ENCODE data around the gene RTRAF. TPM values are rescaled to one million over a fixed set of nuclear protein-coding genes. Genes with fewer than 3 reads are reported as not detected.

Gene RTRAF
- total and polyA plus RNA-seq, 9 donors: 152 to 290 (median 237) TPM

GRCh38 chr14:52003324-52003723, 14.0 kb downstream of the RTRAF start:
- no peak overlapping the region for H3K27ac ChIP-seq (ENCODE audit: low read length)
- no peaks in the 10 kb centered on the region for H3K4me1 ChIP-seq (ENCODE audit: control insufficient read depth, insufficient read depth, low read length)

GRCh38 chr14:52005625-52006024, 16.3 kb downstream of the RTRAF start:
- Histone ChIP-seq H3K9me3 (replicated peaks; ENCODE audit: control insufficient read depth, low read depth, low read length) (no peaks in the 10 kb centered on the region), H3K4me1 (ENCODE audit: control insufficient read depth, insufficient read depth, low read length) (no peaks in the 10 kb centered on the region), H3K4me3 (ENCODE audit: low read length) (no peak overlapping the region), H3K36me3 (ENCODE audit: control insufficient read depth, insufficient read depth, low read length) (peaks cover 72% of the 10 kb centered on the region), H3K27ac (ENCODE audit: low read length) (no peak overlapping the region), H3K27me3 (ENCODE audit: control insufficient read depth, insufficient read depth, low read length) (no peaks in the 10 kb centered on the region)
- no peak for DNase-seq
- no CpG with 5 or more reads among the region's 2 CpGs for WGBS (ENCODE audit: insufficient coverage)

More at GRCh38 chr14:52003324-52003723, 14.0 kb downstream of the RTRAF start:
- H3K27me3 ChIP-seq (ENCODE audit: control insufficient read depth, insufficient read depth, low read length): no peaks in the 10 kb centered on the region
- DNase-seq: no peak
- peaks cover 52% of the 10 kb centered on the region for H3K36me3 ChIP-seq (ENCODE audit: control insufficient read depth, insufficient read depth, low read length)
- H3K9me3 ChIP-seq (replicated peaks; ENCODE audit: control insufficient read depth, low read depth, low read length): no peaks in the 10 kb centered on the region
- no peak overlapping the region for H3K4me3 ChIP-seq (ENCODE audit: low read length)
- 80% methylated on average over 1 of the region's 3 CpGs for WGBS (ENCODE audit: insufficient coverage)

- no peak overlapping the region for H3K27ac ChIP-seq (ENCODE audit: low read length)
Observed at GRCh38 chr14:52006361-52006760, 17.0 kb downstream of the RTRAF start.

GRCh38 chr14:52007211-52007610, 17.9 kb downstream of the RTRAF start:
- WGBS (ENCODE audit: insufficient coverage): no CpG with 5 or more reads among the region's 1 CpG
- Histone ChIP-seq H3K9me3 (replicated peaks; ENCODE audit: control insufficient read depth, low read depth, low read length) (no peaks in the 10 kb centered on the region), H3K4me3 (ENCODE audit: low read length) (no peak overlapping the region), H3K27ac (ENCODE audit: low read length) (no peak overlapping the region), H3K4me1 (ENCODE audit: control insufficient read depth, insufficient read depth, low read length) (peaks cover 7% of the 10 kb centered on the region), H3K36me3 (ENCODE audit: control insufficient read depth, insufficient read depth, low read length) (peaks cover 74% of the 10 kb centered on the region), H3K27me3 (ENCODE audit: control insufficient read depth, insufficient read depth, low read length) (no peaks in the 10 kb centered on the region)
- DNase-seq: no peak

More at GRCh38 chr14:52006361-52006760, 17.0 kb downstream of the RTRAF start:
- no peak for DNase-seq
- Histone ChIP-seq H3K27me3 (ENCODE audit: control insufficient read depth, insufficient read depth, low read length) (no peaks in the 10 kb centered on the region), H3K9me3 (replicated peaks; ENCODE audit: control insufficient read depth, low read depth, low read length) (no peaks in the 10 kb centered on the region), H3K36me3 (ENCODE audit: control insufficient read depth, insufficient read depth, low read length) (peaks cover 77% of the 10 kb centered on the region), H3K4me1 (ENCODE audit: control insufficient read depth, insufficient read depth, low read length) (peaks cover 3% of the 10 kb centered on the region), H3K4me3 (ENCODE audit: low read length) (no peak overlapping the region)
- WGBS (ENCODE audit: insufficient coverage): 92% methylated on average over 2 of the region's 3 CpGs

GRCh38 chr14:52007637-52008036, 18.3 kb downstream of the RTRAF start:
- no peaks in the 10 kb centered on the region for H3K9me3 ChIP-seq (replicated peaks; ENCODE audit: control insufficient read depth, low read depth, low read length)
- WGBS (ENCODE audit: insufficient coverage): no CpG with 5 or more reads among the region's 1 CpG
- H3K27ac ChIP-seq (ENCODE audit: low read length): no peak overlapping the region
- DNase-seq: no peak
- H3K36me3 ChIP-seq (ENCODE audit: control insufficient read depth, insufficient read depth, low read length): peaks cover 70% of the 10 kb centered on the region
- peaks cover 10% of the 10 kb centered on the region for H3K4me1 ChIP-seq (ENCODE audit: control insufficient read depth, insufficient read depth, low read length)
- no peaks in the 10 kb centered on the region for H3K27me3 ChIP-seq (ENCODE audit: control insufficient read depth, insufficient read depth, low read length)
- no peak overlapping the region for H3K4me3 ChIP-seq (ENCODE audit: low read length)

GRCh38 chr14:52008136-52008535, 18.8 kb downstream of the RTRAF start:
- H3K4me3 ChIP-seq (ENCODE audit: low read length): no peak overlapping the region
- no peak overlapping the region for H3K27ac ChIP-seq (ENCODE audit: low read length)
- WGBS (ENCODE audit: insufficient coverage): 95% methylated on average over 4 of the region's 4 CpGs
- DNase-seq: no peak
- H3K9me3 ChIP-seq (replicated peaks; ENCODE audit: control insufficient read depth, low read depth, low read length): no peaks in the 10 kb centered on the region
- no peaks in the 10 kb centered on the region for H3K27me3 ChIP-seq (ENCODE audit: control insufficient read depth, insufficient read depth, low read length)
- peaks cover 12% of the 10 kb centered on the region for H3K4me1 ChIP-seq (ENCODE audit: control insufficient read depth, insufficient read depth, low read length)
- peaks cover 67% of the 10 kb centered on the region for H3K36me3 ChIP-seq (ENCODE audit: control insufficient read depth, insufficient read depth, low read length)

GRCh38 chr14:52010173-52010693, 20.9 kb downstream of the RTRAF start:
- 75% methylated on average over 2 of the region's 3 CpGs for WGBS (ENCODE audit: insufficient coverage)
- Histone ChIP-seq H3K9me3 (replicated peaks; ENCODE audit: control insufficient read depth, low read depth, low read length) (no peaks in the 10 kb centered on the region), H3K4me1 (ENCODE audit: control insufficient read depth, insufficient read depth, low read length) (peaks cover 21% of the 10 kb centered on the region), H3K27me3 (ENCODE audit: control insufficient read depth, insufficient read depth, low read length) (no peaks in the 10 kb centered on the region), H3K4me3 (ENCODE audit: low read length) (no peak overlapping the region), H3K27ac (ENCODE audit: low read length) (no peak overlapping the region), H3K36me3 (ENCODE audit: control insufficient read depth, insufficient read depth, low read length) (peaks cover 62% of the 10 kb centered on the region)
- DNase-seq: no peak

GRCh38 chr14:52011523-52011922, 22.2 kb downstream of the RTRAF start:
- H3K4me3 ChIP-seq (ENCODE audit: low read length): no peak overlapping the region
- peak; percentile 51 for DNase-seq
- peaks cover 23% of the 10 kb centered on the region for H3K4me1 ChIP-seq (ENCODE audit: control insufficient read depth, insufficient read depth, low read length)
- H3K27me3 ChIP-seq (ENCODE audit: control insufficient read depth, insufficient read depth, low read length): no peaks in the 10 kb centered on the region
- 83% methylated on average over 1 of the region's 9 CpGs for WGBS (ENCODE audit: insufficient coverage)
- H3K36me3 ChIP-seq (ENCODE audit: control insufficient read depth, insufficient read depth, low read length): peaks cover 52% of the 10 kb centered on the region
- no peak overlapping the region for H3K27ac ChIP-seq (ENCODE audit: low read length)
- H3K9me3 ChIP-seq (replicated peaks; ENCODE audit: control insufficient read depth, low read depth, low read length): no peaks in the 10 kb centered on the region

GRCh38 chr14:52012635-52013034, 23.3 kb downstream of the RTRAF start:
- Histone ChIP-seq H3K4me1 (ENCODE audit: control insufficient read depth, insufficient read depth, low read length) (peaks cover 23% of the 10 kb centered on the region), H3K4me3 (ENCODE audit: low read length) (no peak overlapping the region), H3K36me3 (ENCODE audit: control insufficient read depth, insufficient read depth, low read length) (peaks cover 48% of the 10 kb centered on the region), H3K27ac (ENCODE audit: low read length) (peak overlapping the region; percentile 45), H3K9me3 (replicated peaks; ENCODE audit: control insufficient read depth, low read depth, low read length) (no peaks in the 10 kb centered on the region), H3K27me3 (ENCODE audit: control insufficient read depth, insufficient read depth, low read length) (no peaks in the 10 kb centered on the region)
- no CpG with 5 or more reads among the region's 4 CpGs for WGBS (ENCODE audit: insufficient coverage)
- peak; percentile 66 for DNase-seq

- peaks cover 23% of the 10 kb centered on the region for H3K4me1 ChIP-seq (ENCODE audit: control insufficient read depth, insufficient read depth, low read length)
- no peaks in the 10 kb centered on the region for H3K27me3 ChIP-seq (ENCODE audit: control insufficient read depth, insufficient read depth, low read length)
- WGBS (ENCODE audit: insufficient coverage): 57% methylated on average over 6 of the region's 11 CpGs
- DNase-seq: no peak
- H3K9me3 ChIP-seq (replicated peaks; ENCODE audit: control insufficient read depth, low read depth, low read length): no peaks in the 10 kb centered on the region
- H3K36me3 ChIP-seq (ENCODE audit: control insufficient read depth, insufficient read depth, low read length): peaks cover 45% of the 10 kb centered on the region
- H3K27ac ChIP-seq (ENCODE audit: low read length): peak overlapping the region; percentile 31
- H3K4me3 ChIP-seq (ENCODE audit: low read length): no peak overlapping the region
Observed at GRCh38 chr14:52013984-52014600, 24.7 kb downstream of the RTRAF start.

Measured in muscle of leg (tissue), 11 donors.